GM12878 (cell line): ENCODE data around the gene ASS1. TPM values are rescaled to one million over a fixed set of nuclear protein-coding genes. Genes with fewer than 3 reads are reported as not detected.

Experiments used
- ATAC-seq: fragments of 200-7000 bp; cut with Tn5 transposase; 3 replicates; pipeline ENCODE4 v1.9.1; 2020; ENCODE audit warnings: mild to moderate bottlenecking, moderate library complexity
- BruUV-seq: library from RNA; stranded (reverse); fragments of 400-500 nt; replicated peaks from 2 replicates; lab custom pipeline; 2021; lab: Mats Ljungman, UMichigan
- CTCF ChIA-PET: fragments of 300-600 bp; sonication (Branson Sonifier 250); formaldehyde crosslinking; extraction: SDS; loops from one replicate; lab custom pipeline; 2021; ENCODE audit warnings: inconsistent platforms; lab: Yijun Ruan, JAX
- POLR2A ChIA-PET: fragments of 350-600 bp; formaldehyde crosslinking; extraction: SDS; loops from one replicate; lab custom pipeline; 2021; ENCODE audit warnings: inconsistent platforms; lab: Charles Lee
- RAD21 ChIA-PET: fragments of 300-600 bp; sonication (Branson Sonifier 250); formaldehyde crosslinking; loops from one replicate; lab custom pipeline; 2023; ENCODE audit warnings: antibody characterized with exemption; ENCODE audit not compliant: unreplicated experiment; lab: Charles Lee
- SMC1A ChIA-PET: fragments of 300-600 bp; sonication (Branson Sonifier 250); formaldehyde crosslinking; loops from one replicate; lab custom pipeline; 2023; ENCODE audit not compliant: unreplicated experiment, uncharacterized antibody; lab: Charles Lee
- DNase-seq: peaks from one replicate; pipeline ENCODE4 v3.0.0-alpha.2; 2011; ENCODE audit warnings: low read depth, low spot score
- FAIRE-seq: peaks from 3 replicates; lab custom pipeline; 2011; peaks lifted over from hg19 to GRCh38; lab: Jason Lieb, UNC
- H2AFZ ChIP-seq: 2 replicates; pipeline ENCODE4 v1.6.0; 2011; ENCODE audit warnings: low read depth, low read length, control low read depth; ENCODE audit not compliant: control insufficient read depth
- H3K27ac ChIP-seq: 2 replicates; pipeline ENCODE4 v1.5.1; 2011; ENCODE audit warnings: control low read depth; ENCODE audit not compliant: control insufficient read depth, insufficient read depth
- H3K27me3 ChIP-seq, 2 experiments: replicated peaks in 1 of 2; 2 replicates each; pipeline versions ENCODE4 v1.6.0 to v1.6.1; 2011; ENCODE audit warnings: low read length in 1 of 2; ENCODE audit not compliant: control insufficient read depth in 2 of 2, insufficient read depth in 2 of 2
- H3K36me3 ChIP-seq, 2 experiments: 2 replicates each; pipeline ENCODE4 v1.5.1; 2011; ENCODE audit warnings: low read length in 1 of 2; ENCODE audit not compliant: control insufficient read depth in 2 of 2, insufficient read depth in 2 of 2
- H3K4me1 ChIP-seq: 2 replicates; pipeline ENCODE4 v1.6.1; 2011; ENCODE audit warnings: mild to moderate bottlenecking, low read length, moderate library complexity, mixed read lengths; ENCODE audit not compliant: control insufficient read depth, insufficient read depth
- H3K4me2 ChIP-seq: 2 replicates; pipeline ENCODE4 v1.6.0; 2011; ENCODE audit warnings: control low read depth; ENCODE audit not compliant: control insufficient read depth, insufficient read depth
- H3K4me3 ChIP-seq: fragments of 200-600 bp; sonication (generic); 2 replicates; pipeline ENCODE4 v1.5.1; 2016
- H3K79me2 ChIP-seq: 2 replicates; pipeline ENCODE4 v1.6.0; 2011; ENCODE audit warnings: low read length; ENCODE audit not compliant: control insufficient read depth, insufficient read depth
- H3K9ac ChIP-seq: 2 replicates; pipeline ENCODE4 v1.8.0; 2011; ENCODE audit warnings: low read length, control low read depth, mixed read lengths; ENCODE audit not compliant: control insufficient read depth, insufficient read depth
- H3K9me3 ChIP-seq: replicated peaks from 3 replicates; pipeline ENCODE4 v1.5.1; 2011; ENCODE audit warnings: mild to moderate bottlenecking, low read length; ENCODE audit not compliant: control insufficient read depth, insufficient read depth
- H4K20me1 ChIP-seq: 2 replicates; pipeline ENCODE4 v1.6.0; 2011; ENCODE audit not compliant: control insufficient read depth, insufficient read depth
- RBBP5 ChIP-seq: fragments of 200-600 bp; sonication (generic); conservative IDR thresholded peaks from 2 replicates; pipeline ENCODE4 v1.6.1; 2016
- TBL1XR1 ChIP-seq: IDR thresholded peaks from 2 replicates; pipeline ENCODE4 v1.6.1; 2012; ENCODE audit warnings: low read depth, low read length, improper control_type of control experiment
- TCF3 ChIP-seq: IDR thresholded peaks from 2 replicates; pipeline ENCODE4 v1.6.1; 2012; ENCODE audit warnings: low read depth, mild to moderate bottlenecking, low read length, borderline replicate concordance; ENCODE audit not compliant: insufficient read depth
- WGBS: methylation state at CpG from one replicate; pipeline ENCODE4 v1.1.6; 2016; ENCODE audit warnings: low lambda C conversion rate; ENCODE audit not compliant: insufficient replicate concordance, insufficient coverage; ENCODE audit errors: missing lambda C conversion rate; 5-methylcytosine and 5-hydroxymethylcytosine counted together
- in situ Hi-C: fragments of 300-500 bp; cut with MboI; formaldehyde crosslinking; loops from 9 replicates; pipeline ENCODE4 v1.14.3; 2018; ENCODE audit warnings: mixed read lengths
- intact Hi-C: fragments of 100-400 bp; cut with micrococcal nuclease; formaldehyde crosslinking; loops from one replicate; pipeline ENCODE4 v1.14.2; 2022; ENCODE audit not compliant: unreplicated experiment
- polyA plus RNA-seq, 11 experiments: library from polyadenylated mRNA; depleted of rRNA in 4 of 11; unstranded in 6 of 11; stranded (reverse) in 5 of 11; fragments of >200 nt; fragmentation: Nextera tagmentation in 4 of 11; fragmentation: Illumina TruSeq in 1 of 11; extraction: Ambion mirVana in 4 of 11; extraction: Trizol in 1 of 11; gene quantifications; 1 replicate in 1 of 11; 2 replicates in 10 of 11; pipeline versions ENCODE4 v1.2.1 to v1.2.3, GENCODE V29; 2011 to 2016; ENCODE audit warnings: inconsistent platforms in 2 of 11, missing spikeins in 2 of 11, low read depth in 1 of 11
- total RNA-seq, 4 experiments: library from RNA; depleted of rRNA in 3 of 4; stranded (reverse); fragments of >200 nt in 3 of 4; fragmentation: Illumina TruSeq in 1 of 4; extraction: Trizol in 1 of 4; gene quantifications; 2 replicates each; pipeline versions ENCODE4 v1.2.1 to v1.2.3, GENCODE V29; 2013 to 2021
- TF ChIP-seq, protein P1 (sequence below): fragments of 450-650 bp; IDR thresholded peaks from 2 replicates; pipeline ENCODE4 v1.6.1; 2016; ENCODE audit warnings: mild to moderate bottlenecking
- TF ChIP-seq, protein P2 (sequence below): fragments of 450-650 bp; formaldehyde crosslinking; IDR thresholded peaks from 2 replicates; pipeline ENCODE4 v1.5.0; 2022; ENCODE audit warnings: mild to moderate bottlenecking, missing genetic modification characterization
- TF ChIP-seq, protein P3 (sequence below): IDR thresholded peaks from 2 replicates; pipeline ENCODE4 v1.6.1; 2012; ENCODE audit warnings: low read length, inconsistent platforms
- TF ChIP-seq, protein P4 (sequence below): fragments of 450-650 bp; IDR thresholded peaks from 2 replicates; pipeline ENCODE4 v1.6.1; 2017; ENCODE audit warnings: mild to moderate bottlenecking, moderate library complexity
- TF ChIP-seq, protein P5 (sequence below): fragments of 450-650 bp; IDR thresholded peaks from 2 replicates; pipeline ENCODE4 v1.6.1; 2016; ENCODE audit warnings: mild to moderate bottlenecking

The ASS1 gene
- total and polyA plus RNA-seq, 10 of the 15 experiments (the other 5 are each of a cell fraction or from before 2014, with no cell fraction given): 0.10 to 6.1 (median 0.28) TPM; not detected in 3

DNA sequence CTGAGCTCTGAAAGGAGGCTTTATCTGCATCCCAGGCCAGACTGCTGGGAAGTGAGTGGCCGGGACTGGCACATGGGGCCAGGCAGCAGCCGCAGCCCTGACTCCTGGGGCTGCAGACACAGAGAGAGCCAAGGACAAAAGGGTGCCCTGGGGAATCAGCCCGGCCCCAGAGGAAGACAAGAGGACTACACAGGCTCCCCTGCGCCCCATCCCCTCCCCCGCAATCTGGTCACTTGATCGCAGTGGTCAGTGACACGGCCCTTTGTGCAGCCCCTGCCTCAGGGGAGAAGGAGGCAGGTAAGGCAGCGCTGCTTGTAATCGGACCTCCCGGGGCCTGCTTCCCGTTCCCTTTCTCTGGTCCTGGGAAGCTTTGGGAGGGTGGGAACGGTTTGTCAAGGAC is 79.2 kb downstream of the ASS1 start (continued):
- TF ChIP-seq, protein P1, sequence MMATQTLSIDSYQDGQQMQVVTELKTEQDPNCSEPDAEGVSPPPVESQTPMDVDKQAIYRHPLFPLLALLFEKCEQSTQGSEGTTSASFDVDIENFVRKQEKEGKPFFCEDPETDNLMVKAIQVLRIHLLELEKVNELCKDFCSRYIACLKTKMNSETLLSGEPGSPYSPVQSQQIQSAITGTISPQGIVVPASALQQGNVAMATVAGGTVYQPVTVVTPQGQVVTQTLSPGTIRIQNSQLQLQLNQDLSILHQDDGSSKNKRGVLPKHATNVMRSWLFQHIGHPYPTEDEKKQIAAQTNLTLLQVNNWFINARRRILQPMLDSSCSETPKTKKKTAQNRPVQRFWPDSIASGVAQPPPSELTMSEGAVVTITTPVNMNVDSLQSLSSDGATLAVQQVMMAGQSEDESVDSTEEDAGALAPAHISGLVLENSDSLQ: no peak
- TF ChIP-seq, protein P2, sequence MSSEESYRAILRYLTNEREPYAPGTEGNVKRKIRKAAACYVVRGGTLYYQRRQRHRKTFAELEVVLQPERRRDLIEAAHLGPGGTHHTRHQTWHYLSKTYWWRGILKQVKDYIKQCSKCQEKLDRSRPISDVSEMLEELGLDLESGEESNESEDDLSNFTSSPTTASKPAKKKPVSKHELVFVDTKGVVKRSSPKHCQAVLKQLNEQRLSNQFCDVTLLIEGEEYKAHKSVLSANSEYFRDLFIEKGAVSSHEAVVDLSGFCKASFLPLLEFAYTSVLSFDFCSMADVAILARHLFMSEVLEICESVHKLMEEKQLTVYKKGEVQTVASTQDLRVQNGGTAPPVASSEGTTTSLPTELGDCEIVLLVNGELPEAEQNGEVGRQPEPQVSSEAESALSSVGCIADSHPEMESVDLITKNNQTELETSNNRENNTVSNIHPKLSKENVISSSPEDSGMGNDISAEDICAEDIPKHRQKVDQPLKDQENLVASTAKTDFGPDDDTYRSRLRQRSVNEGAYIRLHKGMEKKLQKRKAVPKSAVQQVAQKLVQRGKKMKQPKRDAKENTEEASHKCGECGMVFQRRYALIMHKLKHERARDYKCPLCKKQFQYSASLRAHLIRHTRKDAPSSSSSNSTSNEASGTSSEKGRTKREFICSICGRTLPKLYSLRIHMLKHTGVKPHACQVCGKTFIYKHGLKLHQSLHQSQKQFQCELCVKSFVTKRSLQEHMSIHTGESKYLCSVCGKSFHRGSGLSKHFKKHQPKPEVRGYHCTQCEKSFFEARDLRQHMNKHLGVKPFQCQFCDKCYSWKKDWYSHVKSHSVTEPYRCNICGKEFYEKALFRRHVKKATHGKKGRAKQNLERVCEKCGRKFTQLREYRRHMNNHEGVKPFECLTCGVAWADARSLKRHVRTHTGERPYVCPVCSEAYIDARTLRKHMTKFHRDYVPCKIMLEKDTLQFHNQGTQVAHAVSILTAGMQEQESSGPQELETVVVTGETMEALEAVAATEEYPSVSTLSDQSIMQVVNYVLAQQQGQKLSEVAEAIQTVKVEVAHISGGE: no peak
- no peak for TF ChIP-seq RBBP5
- TF ChIP-seq TBL1XR1: no peak
- TF ChIP-seq, all 136 proteins: peak for 0

DNA sequence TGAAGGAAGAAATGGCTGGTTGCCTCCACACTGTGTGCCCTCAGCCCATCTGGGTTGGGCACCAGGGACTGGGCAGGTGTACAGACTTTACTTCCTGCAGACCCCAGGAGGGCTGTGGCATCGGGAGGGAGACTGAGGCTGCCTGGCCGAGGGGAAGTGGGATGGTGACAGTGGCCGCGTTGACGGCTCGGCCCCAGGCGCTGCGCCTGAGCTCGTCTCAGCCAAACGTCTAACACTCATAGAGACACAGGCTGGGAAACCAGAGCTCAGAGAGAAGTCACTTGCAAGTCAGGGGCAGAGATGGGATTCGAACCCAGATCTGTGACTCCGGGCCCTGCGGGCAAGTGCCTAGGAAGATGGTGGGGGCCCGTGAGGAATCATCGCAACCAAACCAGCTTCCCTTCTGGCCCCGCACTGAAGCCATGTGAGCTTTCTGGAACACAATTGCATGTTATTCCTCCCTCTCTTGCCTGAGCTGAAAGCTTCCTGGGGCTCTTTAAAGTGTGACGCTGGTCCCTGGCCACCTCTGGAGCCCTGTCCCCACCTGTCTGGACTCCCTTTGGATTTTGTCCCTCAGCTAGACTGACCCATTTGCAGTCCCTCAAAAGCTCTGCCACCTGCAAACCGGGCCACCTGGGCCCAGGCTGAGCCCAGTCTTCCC is 81.6 kb downstream of the ASS1 start:
- Histone ChIP-seq H4K20me1 (no peaks in the 10 kb centered on the region), H3K9me3 (no peaks in the 10 kb centered on the region; the same call in 2 of the 3 replicates), H3K4me1 (no peaks in the 10 kb centered on the region), H3K9ac (no peak overlapping the region), H2AFZ (no peak overlapping the region), H3K36me3 (no peaks in the 10 kb centered on the region), H3K4me3 (no peak overlapping the region), H3K79me2 (no peaks in the 10 kb centered on the region), H3K27ac (no peak overlapping the region), H3K4me2 (no peak overlapping the region), H3K27me3 (no peaks in the 10 kb centered on the region; a peak in 1 of 4 replicates)
- intact Hi-C loops: no loop called here
- in situ Hi-C loops: no loop called here
- FAIRE-seq (no peak), DNase-seq (no peak), ATAC-seq (no peak)
- BruUV-seq: no TSS peak
- CTCF ChIA-PET: no interaction called here
- POLR2A ChIA-PET: no interaction called here
- RAD21 ChIA-PET: no interaction called here
- SMC1A ChIA-PET: no interaction called here
- 53% methylated on average over 18 of the region's 18 CpGs for WGBS
- TF ChIP-seq, protein P3, sequence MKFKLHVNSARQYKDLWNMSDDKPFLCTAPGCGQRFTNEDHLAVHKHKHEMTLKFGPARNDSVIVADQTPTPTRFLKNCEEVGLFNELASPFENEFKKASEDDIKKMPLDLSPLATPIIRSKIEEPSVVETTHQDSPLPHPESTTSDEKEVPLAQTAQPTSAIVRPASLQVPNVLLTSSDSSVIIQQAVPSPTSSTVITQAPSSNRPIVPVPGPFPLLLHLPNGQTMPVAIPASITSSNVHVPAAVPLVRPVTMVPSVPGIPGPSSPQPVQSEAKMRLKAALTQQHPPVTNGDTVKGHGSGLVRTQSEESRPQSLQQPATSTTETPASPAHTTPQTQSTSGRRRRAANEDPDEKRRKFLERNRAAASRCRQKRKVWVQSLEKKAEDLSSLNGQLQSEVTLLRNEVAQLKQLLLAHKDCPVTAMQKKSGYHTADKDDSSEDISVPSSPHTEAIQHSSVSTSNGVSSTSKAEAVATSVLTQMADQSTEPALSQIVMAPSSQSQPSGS: no peak
- TF ChIP-seq, protein P4, sequence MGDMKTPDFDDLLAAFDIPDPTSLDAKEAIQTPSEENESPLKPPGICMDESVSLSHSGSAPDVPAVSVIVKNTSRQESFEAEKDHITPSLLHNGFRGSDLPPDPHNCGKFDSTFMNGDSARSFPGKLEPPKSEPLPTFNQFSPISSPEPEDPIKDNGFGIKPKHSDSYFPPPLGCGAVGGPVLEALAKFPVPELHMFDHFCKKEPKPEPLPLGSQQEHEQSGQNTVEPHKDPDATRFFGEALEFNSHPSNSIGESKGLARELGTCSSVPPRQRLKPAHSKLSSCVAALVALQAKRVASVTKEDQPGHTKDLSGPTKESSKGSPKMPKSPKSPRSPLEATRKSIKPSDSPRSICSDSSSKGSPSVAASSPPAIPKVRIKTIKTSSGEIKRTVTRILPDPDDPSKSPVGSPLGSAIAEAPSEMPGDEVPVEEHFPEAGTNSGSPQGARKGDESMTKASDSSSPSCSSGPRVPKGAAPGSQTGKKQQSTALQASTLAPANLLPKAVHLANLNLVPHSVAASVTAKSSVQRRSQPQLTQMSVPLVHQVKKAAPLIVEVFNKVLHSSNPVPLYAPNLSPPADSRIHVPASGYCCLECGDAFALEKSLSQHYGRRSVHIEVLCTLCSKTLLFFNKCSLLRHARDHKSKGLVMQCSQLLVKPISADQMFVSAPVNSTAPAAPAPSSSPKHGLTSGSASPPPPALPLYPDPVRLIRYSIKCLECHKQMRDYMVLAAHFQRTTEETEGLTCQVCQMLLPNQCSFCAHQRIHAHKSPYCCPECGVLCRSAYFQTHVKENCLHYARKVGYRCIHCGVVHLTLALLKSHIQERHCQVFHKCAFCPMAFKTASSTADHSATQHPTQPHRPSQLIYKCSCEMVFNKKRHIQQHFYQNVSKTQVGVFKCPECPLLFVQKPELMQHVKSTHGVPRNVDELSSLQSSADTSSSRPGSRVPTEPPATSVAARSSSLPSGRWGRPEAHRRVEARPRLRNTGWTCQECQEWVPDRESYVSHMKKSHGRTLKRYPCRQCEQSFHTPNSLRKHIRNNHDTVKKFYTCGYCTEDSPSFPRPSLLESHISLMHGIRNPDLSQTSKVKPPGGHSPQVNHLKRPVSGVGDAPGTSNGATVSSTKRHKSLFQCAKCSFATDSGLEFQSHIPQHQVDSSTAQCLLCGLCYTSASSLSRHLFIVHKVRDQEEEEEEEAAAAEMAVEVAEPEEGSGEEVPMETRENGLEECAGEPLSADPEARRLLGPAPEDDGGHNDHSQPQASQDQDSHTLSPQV: no peak
- TF ChIP-seq, protein P5, sequence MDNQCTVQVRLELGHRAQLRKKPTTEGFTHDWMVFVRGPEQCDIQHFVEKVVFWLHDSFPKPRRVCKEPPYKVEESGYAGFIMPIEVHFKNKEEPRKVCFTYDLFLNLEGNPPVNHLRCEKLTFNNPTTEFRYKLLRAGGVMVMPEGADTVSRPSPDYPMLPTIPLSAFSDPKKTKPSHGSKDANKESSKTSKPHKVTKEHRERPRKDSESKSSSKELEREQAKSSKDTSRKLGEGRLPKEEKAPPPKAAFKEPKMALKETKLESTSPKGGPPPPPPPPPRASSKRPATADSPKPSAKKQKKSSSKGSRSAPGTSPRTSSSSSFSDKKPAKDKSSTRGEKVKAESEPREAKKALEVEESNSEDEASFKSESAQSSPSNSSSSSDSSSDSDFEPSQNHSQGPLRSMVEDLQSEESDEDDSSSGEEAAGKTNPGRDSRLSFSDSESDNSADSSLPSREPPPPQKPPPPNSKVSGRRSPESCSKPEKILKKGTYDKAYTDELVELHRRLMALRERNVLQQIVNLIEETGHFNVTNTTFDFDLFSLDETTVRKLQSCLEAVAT: no peak
- TF ChIP-seq TCF3: no peak
